K562 (cell line): ENCODE data around the gene NFATC2. TPM values are rescaled to one million over a fixed set of nuclear protein-coding genes. Genes with fewer than 3 reads are reported as not detected.

ENCODE experiments used
- BHLHE40 ChIP-seq: IDR thresholded peaks from 2 replicates; pipeline ENCODE4 v1.6.1; 2011; ENCODE audit warnings: low read length, improper control_type of control experiment
- HDAC8 ChIP-seq: fragments of 450-650 bp; IDR thresholded peaks from 2 replicates; pipeline ENCODE4 v1.6.1; 2016; ENCODE audit warnings: mild to moderate bottlenecking, missing genetic modification characterization, moderate library complexity, missing compliant biosample characterization
- HNRNPL ChIP-seq: fragments of 200-400 bp; formaldehyde crosslinking; IDR thresholded peaks from 2 replicates; pipeline ENCODE4 v1.6.1; 2017; ENCODE audit warnings: low read depth, mild to moderate bottlenecking, low read length
- MBD2 ChIP-seq: sonication (generic); IDR thresholded peaks from 2 replicates; pipeline ENCODE4 v1.6.1; 2016; ENCODE audit warnings: low read depth, borderline replicate concordance
- MCM2 ChIP-seq: fragments of 450-650 bp; IDR thresholded peaks from 2 replicates; pipeline ENCODE4 v1.6.1; 2017; ENCODE audit warnings: low read depth, mild to moderate bottlenecking
- NEUROD1 ChIP-seq: fragments of 150-350 bp; IDR thresholded peaks from 2 replicates; pipeline ENCODE4 v1.6.1; 2014; ENCODE audit warnings: borderline replicate concordance, low read length, low read depth; ENCODE audit not compliant: partially characterized antibody
- RFX5 ChIP-seq: IDR thresholded peaks from 2 replicates; pipeline ENCODE4 v1.6.1; 2011; ENCODE audit warnings: low read depth, mild to moderate bottlenecking, improper control_type of control experiment, low read length
- RHOXF2B ChIP-seq: fragments of 250-450 bp; sonication (Bioruptor Pico); conservative IDR thresholded peaks from 2 replicates; pipeline ENCODE4 v1.5.1; 2021
- SLC30A9 ChIP-seq: fragments of 250-450 bp; sonication (Bioruptor Pico); IDR thresholded peaks from 2 replicates; pipeline ENCODE4 v1.8.0; 2022; ENCODE audit warnings: mild to moderate bottlenecking, moderate library complexity
- SP2 ChIP-seq: IDR thresholded peaks from 2 replicates; pipeline ENCODE4 v1.6.1; 2011; ENCODE audit warnings: mild to moderate bottlenecking, low read depth, low read length, moderate library complexity; ENCODE audit not compliant: poor library complexity, severe bottlenecking; ENCODE audit errors: extremely low read depth
- TRIM24 ChIP-seq, 2 experiments: fragments of 450-650 bp; IDR thresholded peaks; 2 replicates each; pipeline ENCODE4 v1.6.1; 2016
- polyA plus RNA-seq, 8 experiments: library from polyadenylated mRNA; depleted of rRNA in 4 of 8; stranded (reverse) in 5 of 8; unstranded in 3 of 8; fragments of >200 nt; fragmentation: Nextera tagmentation in 2 of 8; fragmentation: Illumina TruSeq in 1 of 8; extraction: Ambion mirVana in 2 of 8; extraction: Trizol in 1 of 8; gene quantifications; 2 replicates each; pipeline versions ENCODE4 v1.2.1 to v1.2.3, GENCODE V29; 2011 to 2014; ENCODE audit warnings: inconsistent platforms in 1 of 8, missing spikeins in 1 of 8
- total RNA-seq, 7 experiments: library from RNA; depleted of rRNA in 6 of 7; stranded (reverse); fragments of >200 nt in 6 of 7; fragmentation: Illumina TruSeq in 2 of 7; extraction: Trizol in 2 of 7; gene quantifications; 2 replicates each; pipeline versions ENCODE4 v1.2.1 to v1.2.3, GENCODE V29; 2011 to 2021; ENCODE audit warnings: low replicate concordance in 1 of 7
- TF ChIP-seq, protein P1 (sequence below): sonication (generic); IDR thresholded peaks from 2 replicates; pipeline ENCODE4 v1.6.1; 2016
- TF ChIP-seq, protein P2 (sequence below): fragments of 250-450 bp; sonication (Bioruptor Pico); IDR thresholded peaks from 2 replicates; pipeline ENCODE4 v1.5.0; 2021; ENCODE audit warnings: mild to moderate bottlenecking, moderate library complexity
- TF ChIP-seq, protein P3 (sequence below): fragments of 450-650 bp; formaldehyde crosslinking; IDR thresholded peaks from 2 replicates; pipeline ENCODE4 v1.4.0; 2020; ENCODE audit warnings: mild to moderate bottlenecking, moderate library complexity
- TF ChIP-seq, protein P4 (sequence below), 2 experiments: fragments of 450-650 bp in 1 of 2; sonication (generic) in 1 of 2; formaldehyde crosslinking; conservative IDR thresholded peaks; 2 replicates each; pipeline versions ENCODE4 v1.4.0 to v1.8.1; 2020 to 2022; ENCODE audit warnings: mild to moderate bottlenecking in 1 of 2, missing genetic modification reagents in 1 of 2
- TF ChIP-seq, protein P5 (sequence below), 2 experiments: IDR thresholded peaks; 2 replicates each; pipeline ENCODE4 v1.6.1; 2012; ENCODE audit warnings: improper control_type of control experiment in 2 of 2, low read depth in 2 of 2, low read length in 2 of 2, borderline replicate concordance in 1 of 2

NFATC2 gene
- total and polyA plus RNA-seq, 9 of the 15 experiments (the other 6 are each of a cell fraction or from before 2014, with no cell fraction given) = 1.9 to 11.2 (median 3.0) TPM

DNA sequence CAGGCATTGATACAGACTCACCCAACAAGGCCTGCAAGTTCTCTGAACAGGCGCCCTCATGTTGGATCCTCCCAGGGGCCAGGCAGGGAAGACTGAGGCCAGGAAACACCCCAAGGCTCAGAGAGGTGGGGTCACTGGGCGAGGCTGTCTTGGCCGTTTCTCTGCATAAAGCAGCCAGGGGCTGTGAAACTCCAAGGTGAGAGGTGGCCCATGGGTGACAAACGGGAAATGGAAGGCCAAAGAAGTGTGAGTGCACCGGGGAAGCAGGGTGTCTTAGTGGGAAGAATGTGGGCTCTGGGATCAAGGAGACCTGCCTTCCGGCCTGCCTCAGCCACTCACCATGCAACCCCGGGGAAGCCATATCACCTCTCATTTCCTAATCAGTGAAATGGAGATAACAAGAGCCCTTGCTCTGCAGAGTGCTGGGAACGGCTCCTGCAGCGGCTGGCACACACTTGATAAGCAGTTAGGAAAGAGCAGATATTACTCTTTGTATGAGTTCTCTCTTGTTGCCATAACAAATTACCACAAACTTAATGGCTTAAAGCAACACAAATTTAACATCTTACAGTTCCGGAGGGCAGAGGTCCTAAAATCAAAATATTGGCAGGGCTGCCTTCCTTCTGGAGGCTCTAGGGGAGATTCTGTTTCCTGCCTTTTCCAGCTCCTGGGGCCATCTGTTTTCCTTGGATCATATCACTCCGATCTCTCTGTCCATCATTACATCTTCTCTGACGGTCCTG lies 168.6 kb downstream of the NFATC2 start (continued):
- TF ChIP-seq HNRNPL (no peak), SP2 (no peak), MCM2 (no peak), RHOXF2B (CRISPR knock-in tag) (no peak), BHLHE40 (no peak), SLC30A9 (CRISPR knock-in tag) (no peak), RFX5 (no peak), HDAC8 (tag) (no peak), TRIM24 (IDR thresholded peaks at IDR 0.05) (peak in 1 of 2 experiments; percentile 62; a peak in 2 of 4 replicates), NEUROD1 (no peak), MBD2 (no peak)
- TF ChIP-seq, protein P1, sequence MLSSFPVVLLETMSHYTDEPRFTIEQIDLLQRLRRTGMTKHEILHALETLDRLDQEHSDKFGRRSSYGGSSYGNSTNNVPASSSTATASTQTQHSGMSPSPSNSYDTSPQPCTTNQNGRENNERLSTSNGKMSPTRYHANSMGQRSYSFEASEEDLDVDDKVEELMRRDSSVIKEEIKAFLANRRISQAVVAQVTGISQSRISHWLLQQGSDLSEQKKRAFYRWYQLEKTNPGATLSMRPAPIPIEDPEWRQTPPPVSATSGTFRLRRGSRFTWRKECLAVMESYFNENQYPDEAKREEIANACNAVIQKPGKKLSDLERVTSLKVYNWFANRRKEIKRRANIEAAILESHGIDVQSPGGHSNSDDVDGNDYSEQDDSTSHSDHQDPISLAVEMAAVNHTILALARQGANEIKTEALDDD = no peak
- TF ChIP-seq, protein P2, sequence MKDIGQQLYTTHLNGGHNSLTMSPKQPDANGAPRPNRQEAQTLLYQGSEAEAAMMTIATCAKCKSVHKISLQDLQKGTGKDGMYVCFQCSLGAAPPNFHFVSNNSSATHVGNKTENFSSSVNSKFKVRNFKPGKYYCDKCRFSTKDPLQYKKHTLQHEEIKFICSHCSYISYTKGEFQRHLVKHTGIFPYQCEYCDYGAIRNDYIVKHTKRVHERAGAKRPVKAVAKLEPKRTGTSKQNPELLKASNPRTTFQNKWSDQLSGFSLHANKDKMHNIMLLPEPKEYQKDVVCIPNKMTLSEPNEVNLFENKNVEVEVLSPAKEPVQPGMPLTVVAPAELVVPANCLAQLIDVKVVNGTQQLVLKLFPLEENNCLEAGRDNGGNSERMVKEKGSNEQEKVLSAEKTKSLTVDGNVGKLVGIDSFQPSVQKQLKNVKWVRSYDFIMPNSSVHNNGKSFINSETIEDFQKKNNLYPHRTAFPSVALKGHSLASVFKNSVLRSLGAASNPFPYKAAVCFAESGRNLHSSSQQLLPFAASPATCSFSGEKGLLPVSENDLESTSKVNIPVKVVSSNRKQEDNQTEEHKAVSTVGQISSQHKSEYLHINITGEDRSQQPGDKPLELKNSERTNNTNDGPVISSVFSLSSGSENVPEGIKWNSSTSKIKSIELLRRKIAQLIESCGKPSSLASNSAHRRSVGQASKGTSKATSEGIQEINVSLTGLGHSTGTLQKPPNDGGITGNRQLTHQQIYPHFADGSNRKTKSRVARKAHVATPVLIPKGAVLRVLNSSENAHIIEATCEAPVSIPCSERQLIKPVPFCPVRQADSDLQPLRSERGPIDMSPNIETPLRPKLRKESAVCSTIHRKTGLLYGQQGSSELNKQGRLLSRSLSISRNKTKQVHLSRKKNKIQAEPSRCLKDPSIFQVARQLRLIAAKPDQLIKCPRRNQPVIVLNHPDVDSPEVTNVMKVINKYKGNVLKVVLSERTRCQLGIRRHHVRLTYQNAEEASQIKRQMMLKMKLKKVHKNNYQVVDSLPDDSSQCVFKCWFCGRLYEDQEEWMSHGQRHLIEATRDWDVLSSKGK (CRISPR knock-in tag) = no peak
- TF ChIP-seq, protein P3, sequence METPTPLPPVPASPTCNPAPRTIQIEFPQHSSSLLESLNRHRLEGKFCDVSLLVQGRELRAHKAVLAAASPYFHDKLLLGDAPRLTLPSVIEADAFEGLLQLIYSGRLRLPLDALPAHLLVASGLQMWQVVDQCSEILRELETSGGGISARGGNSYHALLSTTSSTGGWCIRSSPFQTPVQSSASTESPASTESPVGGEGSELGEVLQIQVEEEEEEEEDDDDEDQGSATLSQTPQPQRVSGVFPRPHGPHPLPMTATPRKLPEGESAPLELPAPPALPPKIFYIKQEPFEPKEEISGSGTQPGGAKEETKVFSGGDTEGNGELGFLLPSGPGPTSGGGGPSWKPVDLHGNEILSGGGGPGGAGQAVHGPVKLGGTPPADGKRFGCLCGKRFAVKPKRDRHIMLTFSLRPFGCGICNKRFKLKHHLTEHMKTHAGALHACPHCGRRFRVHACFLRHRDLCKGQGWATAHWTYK = no peak
- TF ChIP-seq, protein P4, sequence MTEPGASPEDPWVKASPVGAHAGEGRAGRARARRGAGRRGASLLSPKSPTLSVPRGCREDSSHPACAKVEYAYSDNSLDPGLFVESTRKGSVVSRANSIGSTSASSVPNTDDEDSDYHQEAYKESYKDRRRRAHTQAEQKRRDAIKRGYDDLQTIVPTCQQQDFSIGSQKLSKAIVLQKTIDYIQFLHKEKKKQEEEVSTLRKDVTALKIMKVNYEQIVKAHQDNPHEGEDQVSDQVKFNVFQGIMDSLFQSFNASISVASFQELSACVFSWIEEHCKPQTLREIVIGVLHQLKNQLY (CRISPR knock-in tag; conservative IDR thresholded peaks at IDR 0.05) = no peak
- TF ChIP-seq, protein P5, sequence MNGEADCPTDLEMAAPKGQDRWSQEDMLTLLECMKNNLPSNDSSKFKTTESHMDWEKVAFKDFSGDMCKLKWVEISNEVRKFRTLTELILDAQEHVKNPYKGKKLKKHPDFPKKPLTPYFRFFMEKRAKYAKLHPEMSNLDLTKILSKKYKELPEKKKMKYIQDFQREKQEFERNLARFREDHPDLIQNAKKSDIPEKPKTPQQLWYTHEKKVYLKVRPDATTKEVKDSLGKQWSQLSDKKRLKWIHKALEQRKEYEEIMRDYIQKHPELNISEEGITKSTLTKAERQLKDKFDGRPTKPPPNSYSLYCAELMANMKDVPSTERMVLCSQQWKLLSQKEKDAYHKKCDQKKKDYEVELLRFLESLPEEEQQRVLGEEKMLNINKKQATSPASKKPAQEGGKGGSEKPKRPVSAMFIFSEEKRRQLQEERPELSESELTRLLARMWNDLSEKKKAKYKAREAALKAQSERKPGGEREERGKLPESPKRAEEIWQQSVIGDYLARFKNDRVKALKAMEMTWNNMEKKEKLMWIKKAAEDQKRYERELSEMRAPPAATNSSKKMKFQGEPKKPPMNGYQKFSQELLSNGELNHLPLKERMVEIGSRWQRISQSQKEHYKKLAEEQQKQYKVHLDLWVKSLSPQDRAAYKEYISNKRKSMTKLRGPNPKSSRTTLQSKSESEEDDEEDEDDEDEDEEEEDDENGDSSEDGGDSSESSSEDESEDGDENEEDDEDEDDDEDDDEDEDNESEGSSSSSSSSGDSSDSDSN (IDR thresholded peaks at IDR 0.05; ENCODE audit: borderline replicate concordance in 1 of 2, low read depth in 2 of 2, low read length in 2 of 2) = 0 out of 4 replicates have a peak, but pooled peaks of 1 of the 2 experiments have one; percentile 30
